Smooth muscle cell of the brain vasculature (primary cell): Measurements from ENCODE around the gene CHRM2.
A peak's percentile ranks its signal among the peaks of the same experiment; 100 is the strongest.

Experiments used
- DNase-seq: peaks from one replicate; pipeline ENCODE4 v3.0.0-alpha.2; 2012; ENCODE audit warnings: low read depth, low spot score

The CHRM2 gene

DNA sequence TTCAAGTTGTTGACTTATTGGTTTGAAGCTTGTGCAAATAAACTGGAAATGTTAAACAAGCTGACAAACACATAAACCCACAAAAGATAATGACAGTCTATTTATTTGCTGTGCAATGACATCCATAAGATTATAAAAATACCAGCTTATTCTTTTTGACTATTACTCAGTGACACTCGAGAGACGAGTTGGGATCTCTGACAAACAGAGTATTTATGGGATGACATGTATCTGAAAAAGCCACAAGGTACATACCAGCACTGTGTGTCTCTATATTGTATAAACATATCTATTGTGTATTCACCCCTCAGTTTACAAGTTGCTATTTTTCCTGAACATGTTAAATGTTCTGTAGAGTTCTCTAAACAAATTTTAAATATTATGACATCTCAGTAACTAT lies 88.9 kb downstream of the CHRM2 start:
- no peak for DNase-seq

- DNase-seq: no peak
Measured at GRCh38 chr7:136958016-136958415, 89.6 kb downstream of the CHRM2 start.

GRCh38 chr7:136964347-136964746 lies 95.9 kb downstream of the CHRM2 start:
- no peak for DNase-seq

DNA sequence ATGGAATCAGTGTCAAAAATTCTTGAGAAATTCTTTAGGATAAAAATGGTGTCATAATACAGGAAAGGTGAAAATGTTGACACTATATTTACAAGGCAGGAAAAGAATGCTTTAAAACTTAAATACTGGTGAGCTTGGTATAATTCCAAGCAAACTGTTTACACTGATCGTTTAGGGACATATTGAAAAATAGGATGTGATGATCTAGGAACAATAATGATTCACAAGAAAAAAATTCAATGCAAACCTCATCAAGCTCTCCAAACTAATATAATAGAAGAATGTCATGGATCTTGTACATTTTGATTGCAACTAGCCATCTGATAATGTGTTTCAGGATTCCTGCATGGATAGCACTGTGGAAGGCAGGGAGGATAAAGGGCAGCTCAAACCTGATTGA lies 98.4 kb downstream of the CHRM2 start:
- DNase-seq: no peak

GRCh38 chr7:136969761-136970160 lies 101.3 kb downstream of the CHRM2 start:
- DNase-seq: no peak

DNA sequence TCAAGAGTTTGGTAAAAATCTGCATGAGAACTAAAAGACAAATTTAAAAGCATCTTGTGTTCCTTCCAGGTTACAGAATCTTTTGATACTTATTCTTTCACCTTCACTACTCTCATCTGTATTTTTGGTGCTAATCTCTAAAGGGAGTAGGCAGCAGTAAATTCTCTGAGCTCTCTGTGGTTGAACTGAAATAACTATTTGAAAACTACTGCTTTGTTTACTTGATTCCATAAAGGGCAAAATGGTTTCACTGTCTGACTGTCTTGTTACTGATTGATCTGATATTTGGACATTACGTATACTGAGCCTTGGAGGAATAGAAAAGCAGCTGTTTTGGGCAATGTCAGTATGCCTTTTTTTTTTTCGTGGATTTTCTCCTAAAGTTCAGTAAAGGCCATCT lies 103.3 kb downstream of the CHRM2 start:
- no peak for DNase-seq

DNA sequence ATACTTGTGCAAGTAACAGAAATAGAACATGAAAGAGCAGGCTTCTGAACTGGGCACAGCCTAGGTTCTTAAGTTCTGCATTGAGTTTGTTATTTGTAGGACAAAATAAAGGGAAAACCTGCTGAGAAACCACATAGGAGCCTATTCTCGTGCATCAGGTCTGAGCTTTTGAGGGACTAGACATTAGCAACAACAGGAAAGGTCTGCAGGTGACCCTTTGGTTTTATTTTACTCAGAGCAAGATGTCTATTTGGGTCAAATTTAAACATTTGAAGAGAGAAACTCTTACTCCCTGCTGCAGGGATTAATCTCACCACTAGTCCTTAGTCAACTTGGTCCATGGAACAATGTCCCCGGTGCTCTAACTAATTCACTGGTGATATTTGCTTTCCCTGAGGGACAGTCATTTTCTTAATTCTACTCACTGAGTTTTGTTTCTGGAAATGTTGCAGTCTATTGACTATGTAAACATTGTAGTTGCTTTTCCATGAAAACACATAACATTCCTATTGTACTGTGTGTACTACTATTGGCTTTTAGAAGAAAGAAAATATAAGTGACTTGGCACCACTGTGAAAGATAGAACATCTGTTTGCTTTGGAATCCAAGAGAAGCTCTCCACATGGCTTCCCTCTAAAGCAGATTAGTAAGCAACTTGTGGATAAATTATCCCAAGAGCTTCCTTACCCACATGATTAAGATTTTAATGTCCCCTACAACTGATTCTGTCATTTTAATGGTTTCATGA lies 108.2 kb downstream of the CHRM2 start:
- peak; percentile 58 for DNase-seq

DNA sequence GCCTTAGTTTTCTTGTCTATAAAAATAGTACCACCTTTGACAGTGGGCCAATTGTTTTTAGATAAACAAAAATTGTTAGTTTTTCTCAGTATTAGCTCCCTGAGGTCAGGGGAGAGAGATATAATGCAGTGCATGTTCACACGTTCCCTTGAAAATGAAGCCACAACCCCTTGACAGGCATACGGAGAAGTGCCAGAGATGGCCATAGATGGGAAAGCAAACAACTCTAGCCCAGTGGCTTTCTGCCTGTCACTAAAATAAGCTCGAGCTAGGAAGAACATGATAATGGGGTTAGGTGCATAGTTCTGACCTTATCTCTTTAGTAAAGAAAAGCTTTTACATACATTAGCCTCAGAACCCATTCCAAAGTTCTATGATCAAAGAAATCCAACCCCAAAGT lies 124.9 kb downstream of the CHRM2 start:
- no peak for DNase-seq

GRCh38 chr7:136997735-136998134 lies 129.3 kb downstream of the CHRM2 start:
- no peak for DNase-seq

GRCh38 chr7:136998495-136998894 lies 130.0 kb downstream of the CHRM2 start:
- DNase-seq: no peak

- DNase-seq: no peak
Measured at GRCh38 chr7:137000621-137001020, 132.2 kb downstream of the CHRM2 start.

GRCh38 chr7:137001041-137001440 lies 132.6 kb downstream of the CHRM2 start:
- peak; percentile 85 for DNase-seq

DNA sequence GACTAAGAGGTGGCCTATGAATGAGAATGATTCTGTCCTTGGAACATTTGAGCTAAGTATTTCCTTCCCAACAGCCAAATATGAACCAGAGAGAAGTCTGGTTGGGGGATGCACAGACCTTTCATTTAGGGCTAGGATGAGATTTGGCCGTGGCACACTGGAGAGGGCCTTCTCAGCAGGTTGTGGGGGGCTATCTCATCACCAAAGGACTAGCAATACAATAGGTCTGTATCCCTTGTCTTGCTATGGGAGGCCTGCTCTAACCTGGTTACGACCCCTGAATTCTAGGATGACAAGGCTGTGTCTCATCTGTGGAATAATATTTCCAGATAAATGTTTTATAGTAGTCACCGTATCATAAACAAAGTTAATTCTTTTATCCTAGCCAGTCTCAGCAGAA lies 133.0 kb downstream of the CHRM2 start:
- DNase-seq: no peak

DNA sequence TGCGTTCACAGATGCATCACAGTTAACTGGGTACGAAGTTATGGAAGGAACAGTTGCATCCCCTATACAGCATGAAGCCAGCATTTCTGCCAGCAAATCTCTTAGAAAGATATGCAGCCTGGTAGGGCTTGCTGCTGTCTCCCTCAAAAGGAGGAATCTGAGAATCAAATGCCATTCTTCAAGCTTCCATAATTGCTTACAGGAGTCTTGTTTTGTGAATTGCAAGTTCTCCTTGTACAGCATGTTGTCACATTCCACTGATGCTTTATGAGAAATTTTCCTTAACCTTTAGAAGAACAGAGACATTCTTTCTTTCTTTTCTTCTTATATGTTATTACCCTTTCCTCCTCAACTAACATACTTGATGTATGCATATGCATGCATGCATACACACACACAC lies 134.6 kb downstream of the CHRM2 start:
- no peak for DNase-seq

DNA sequence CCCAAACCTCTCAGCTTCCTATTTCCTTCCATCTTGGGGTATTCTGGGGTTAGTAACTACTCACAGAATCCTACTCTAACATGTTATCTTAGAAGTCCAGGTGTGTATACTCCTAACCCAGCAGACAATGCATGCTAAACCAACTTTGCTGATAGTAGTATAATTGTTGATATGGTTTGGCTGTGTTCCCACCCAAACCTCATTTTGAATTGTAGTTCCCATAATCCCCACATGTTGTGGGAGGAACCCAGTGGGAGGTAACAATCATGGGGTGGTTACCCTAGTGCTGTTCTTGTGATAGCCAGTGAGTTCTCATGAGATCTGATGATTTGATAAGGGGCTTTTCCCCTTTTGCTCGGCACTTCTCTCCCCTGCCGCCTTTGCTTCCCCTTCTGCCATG lies 135.1 kb downstream of the CHRM2 start:
- no peak for DNase-seq

GRCh38 chr7:137005873-137006272 lies 137.4 kb downstream of the CHRM2 start:
- no peak for DNase-seq

DNA sequence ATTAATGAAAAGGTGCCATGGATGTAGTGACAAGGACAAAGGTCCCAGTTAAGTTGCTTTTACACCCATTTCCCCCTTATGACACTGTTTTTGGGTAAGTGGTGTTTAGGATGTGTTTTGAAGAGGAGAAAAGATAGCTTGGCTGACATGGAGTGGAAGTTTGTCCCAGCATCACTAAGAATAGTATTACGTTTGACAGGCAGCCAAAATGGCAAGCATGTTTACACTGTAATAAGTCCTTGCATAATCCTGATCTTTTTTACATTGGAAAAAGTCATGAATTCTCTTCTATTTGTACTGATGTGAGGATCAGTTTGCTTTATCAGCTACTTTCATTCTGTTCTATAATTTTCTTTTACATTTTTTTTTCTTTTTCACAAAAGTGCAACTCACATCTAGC lies 137.8 kb downstream of the CHRM2 start:
- DNase-seq: no peak

- DNase-seq: no peak
Measured at GRCh38 chr7:137007001-137007694, 138.7 kb downstream of the CHRM2 start.

DNA sequence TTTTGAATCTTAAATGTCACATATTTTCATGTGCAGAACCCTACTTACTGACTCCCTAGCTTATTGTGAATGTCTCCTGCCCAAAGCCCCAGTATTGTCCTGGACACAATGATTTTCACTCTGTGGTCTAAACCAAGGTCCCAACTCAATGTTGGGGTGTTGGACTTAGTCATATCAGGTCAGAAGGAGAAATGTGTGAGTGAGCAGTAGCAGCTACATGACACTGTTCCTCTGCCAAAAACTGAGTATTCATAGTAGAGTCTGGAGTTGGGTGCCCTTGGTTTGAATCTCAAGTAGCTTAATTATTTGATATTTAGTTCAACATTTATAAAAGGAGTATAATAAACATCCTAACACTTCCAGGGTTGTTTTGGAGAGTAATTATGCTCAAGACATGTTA lies 141.0 kb downstream of the CHRM2 start:
- DNase-seq: no peak

GRCh38 chr7:137015015-137015414 lies 146.6 kb downstream of the CHRM2 start:
- DNase-seq: no peak

DNA sequence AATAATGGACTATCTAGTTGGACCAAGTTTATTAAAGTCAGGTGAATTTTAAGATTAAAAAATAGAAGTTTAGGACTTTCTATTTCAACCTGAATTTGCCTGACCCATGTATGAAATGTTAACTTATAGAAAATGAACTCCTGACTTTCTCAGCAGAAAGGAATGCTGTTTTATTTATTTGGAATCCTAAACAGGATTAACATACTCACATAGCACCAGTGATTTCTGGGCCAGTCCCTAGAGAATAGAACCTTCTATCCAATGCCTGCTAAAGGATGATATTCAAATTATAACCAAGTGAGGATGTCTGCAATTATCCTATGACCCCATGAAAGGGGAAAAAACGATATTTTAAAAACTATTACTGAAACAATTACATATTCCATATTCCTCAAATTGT lies 148.8 kb downstream of the CHRM2 start:
- no peak for DNase-seq

DNA sequence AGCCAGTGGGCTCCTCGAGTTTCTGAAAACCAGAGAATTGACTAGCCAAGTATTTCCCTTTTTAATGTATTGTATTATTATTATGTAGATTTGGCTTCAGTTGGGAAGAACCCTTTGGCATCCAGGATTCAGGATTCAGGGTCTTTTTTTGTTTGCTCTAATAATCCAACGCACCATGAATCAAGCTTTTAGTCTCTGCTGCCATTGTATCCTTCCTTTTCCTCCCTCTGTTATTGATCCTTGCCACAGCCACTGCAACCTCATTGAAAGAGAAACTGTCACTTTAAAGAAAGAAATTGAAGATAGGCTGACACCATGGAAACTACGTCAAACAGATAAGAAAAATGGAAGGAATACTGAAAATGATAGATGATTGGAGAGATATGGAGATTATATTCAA lies 150.0 kb downstream of the CHRM2 start:
- no peak for DNase-seq

- DNase-seq: peak; percentile 69
Measured at GRCh38 chr7:137020351-137020750, 151.9 kb downstream of the CHRM2 start.
